PC-9 (cell line): ENCODE data around the gene METTL13. TPM values are rescaled to one million over a fixed set of nuclear protein-coding genes. Genes with fewer than 3 reads are reported as not detected.

Experiments
- BruUV-seq: library from RNA; stranded (reverse); fragments of 400-500 nt; replicated peaks from 2 replicates; lab custom pipeline; 2021; lab: Mats Ljungman, UMichigan
- CTCF ChIA-PET: fragments of 300-600 bp; sonication (Branson Sonifier 250); formaldehyde crosslinking; loops from one replicate; lab custom pipeline; 2022; ENCODE audit warnings: antibody characterized with exemption; lab: Charles Lee
- POLR2A ChIA-PET: fragments of 300-600 bp; sonication (Branson Sonifier 250); formaldehyde crosslinking; loops from one replicate; lab custom pipeline; 2022; ENCODE audit warnings: antibody characterized with exemption; ENCODE audit not compliant: unreplicated experiment; lab: Charles Lee
- DNase-seq, 2 experiments: peaks; one replicate each; pipeline versions ENCODE4 v3.0.0 to v3.0.0-alpha.2; 2015 to 2022; ENCODE audit warnings: mixed read lengths in 1 of 2
- H2AFZ ChIP-seq: fragments of 200-600 bp; sonication (generic); 2 replicates; pipeline ENCODE4 v1.8.1; 2017; ENCODE audit warnings: antibody characterized with exemption
- H3F3A ChIP-seq: fragments of 200-600 bp; sonication (generic); 2 replicates; pipeline ENCODE4 v1.8.1; 2017; ENCODE audit warnings: antibody characterized with exemption, mild to moderate bottlenecking, low read depth; ENCODE audit not compliant: insufficient read depth
- H3K27ac ChIP-seq: fragments of 200-600 bp; sonication (generic); 2 replicates; pipeline ENCODE4 v1.6.1; 2016; ENCODE audit warnings: mixed run types
- H3K27me3 ChIP-seq: fragments of 200-600 bp; sonication (generic); 2 replicates; pipeline ENCODE4 v1.6.1; 2016; ENCODE audit warnings: low read depth, mixed run types; ENCODE audit not compliant: insufficient read depth
- H3K36me3 ChIP-seq: fragments of 200-600 bp; sonication (generic); 2 replicates; pipeline ENCODE4 v1.6.1; 2016; ENCODE audit warnings: low read depth, mixed run types
- H3K4me1 ChIP-seq: fragments of 200-600 bp; sonication (generic); replicated peaks from 2 replicates; pipeline ENCODE4 v1.6.1; 2016; ENCODE audit warnings: mixed run types; ENCODE audit not compliant: insufficient read depth
- H3K4me2 ChIP-seq: fragments of 200-600 bp; sonication (generic); 2 replicates; pipeline ENCODE4 v1.6.1; 2017; ENCODE audit warnings: mixed run types
- H3K4me3 ChIP-seq: fragments of 200-600 bp; sonication (generic); 2 replicates; pipeline ENCODE4 v1.6.1; 2016; ENCODE audit warnings: mixed run types
- H3K79me2 ChIP-seq: fragments of 200-600 bp; sonication (generic); 2 replicates; pipeline ENCODE4 v1.6.1; 2017; ENCODE audit warnings: low read depth, mixed run types
- H3K9me2 ChIP-seq: fragments of 200-600 bp; sonication (generic); 2 replicates; pipeline ENCODE4 v1.8.1; 2017; ENCODE audit warnings: mild to moderate bottlenecking; ENCODE audit not compliant: insufficient read depth
- H3K9me3 ChIP-seq: fragments of 200-600 bp; sonication (generic); 2 replicates; pipeline ENCODE4 v1.8.1; 2016; ENCODE audit warnings: low read depth; ENCODE audit not compliant: insufficient read depth
- H4K20me1 ChIP-seq: fragments of 200-600 bp; sonication (generic); 2 replicates; pipeline ENCODE4 v1.8.1; 2017; ENCODE audit not compliant: insufficient read depth
- EZH2 ChIP-seq: fragments of 200-600 bp; sonication (generic); IDR thresholded peaks from 2 replicates; pipeline ENCODE4 v1.8.0; 2017; ENCODE audit warnings: antibody characterized with exemption, low read depth
- intact Hi-C: fragments of 100-400 bp; cut with micrococcal nuclease; formaldehyde crosslinking; loops from one replicate; pipeline ENCODE4 v1.10.0; 2022; ENCODE audit not compliant: unreplicated experiment
- total RNA-seq: library from RNA; stranded (reverse); gene quantifications from 2 replicates; pipeline ENCODE4 v1.2.3, GENCODE V29; 2021
- TF ChIP-seq, protein P1 (sequence below): fragments of 200-600 bp; sonication (generic); conservative IDR thresholded peaks from 2 replicates; pipeline ENCODE4 v1.6.1; 2017; ENCODE audit warnings: mixed run types, antibody characterized with exemption, mild to moderate bottlenecking, moderate library complexity

METTL13 gene
- total RNA-seq, 1 experiment from 2014 or later = 32.2 TPM

DNA sequence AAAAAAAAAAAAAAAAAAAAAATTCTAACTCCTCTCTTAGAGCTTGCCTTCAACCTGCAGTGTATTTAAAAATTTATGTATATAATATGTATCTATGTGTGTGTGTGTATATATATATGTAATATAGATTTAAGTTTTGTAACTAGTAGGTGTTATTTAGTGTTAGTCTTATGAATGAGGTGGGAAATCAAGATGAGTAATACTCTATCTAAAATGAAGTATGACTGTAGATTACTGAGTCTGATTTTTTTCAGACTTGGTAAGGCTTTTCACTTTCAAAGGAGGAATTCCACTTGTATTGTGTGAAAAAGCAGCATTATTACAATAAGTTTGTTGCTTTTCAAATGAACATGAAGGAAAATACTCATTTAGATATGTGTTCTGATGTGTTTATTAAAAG, 54.4 kb downstream of the METTL13 start:
- CTCF ChIA-PET = no interaction called here
- Histone ChIP-seq H3K9me3 (no peaks in the 10 kb centered on the region), H3K79me2 (no peaks in the 10 kb centered on the region), H3K4me3 (no peak overlapping the region), H3F3A (no peaks in the 10 kb centered on the region), H3K9me2 (no peaks in the 10 kb centered on the region), H2AFZ (no peak overlapping the region), H3K27ac (no peak overlapping the region), H3K36me3 (no peaks in the 10 kb centered on the region), H3K4me2 (no peak overlapping the region), H3K27me3 (peaks cover 3% of the 10 kb centered on the region; the same call in 1 of the 2 replicates), H3K4me1 (no peaks in the 10 kb centered on the region), H4K20me1 (no peaks in the 10 kb centered on the region)
- no peak for DNase-seq
- POLR2A ChIA-PET = no interaction called here
- TF ChIP-seq, protein P1, sequence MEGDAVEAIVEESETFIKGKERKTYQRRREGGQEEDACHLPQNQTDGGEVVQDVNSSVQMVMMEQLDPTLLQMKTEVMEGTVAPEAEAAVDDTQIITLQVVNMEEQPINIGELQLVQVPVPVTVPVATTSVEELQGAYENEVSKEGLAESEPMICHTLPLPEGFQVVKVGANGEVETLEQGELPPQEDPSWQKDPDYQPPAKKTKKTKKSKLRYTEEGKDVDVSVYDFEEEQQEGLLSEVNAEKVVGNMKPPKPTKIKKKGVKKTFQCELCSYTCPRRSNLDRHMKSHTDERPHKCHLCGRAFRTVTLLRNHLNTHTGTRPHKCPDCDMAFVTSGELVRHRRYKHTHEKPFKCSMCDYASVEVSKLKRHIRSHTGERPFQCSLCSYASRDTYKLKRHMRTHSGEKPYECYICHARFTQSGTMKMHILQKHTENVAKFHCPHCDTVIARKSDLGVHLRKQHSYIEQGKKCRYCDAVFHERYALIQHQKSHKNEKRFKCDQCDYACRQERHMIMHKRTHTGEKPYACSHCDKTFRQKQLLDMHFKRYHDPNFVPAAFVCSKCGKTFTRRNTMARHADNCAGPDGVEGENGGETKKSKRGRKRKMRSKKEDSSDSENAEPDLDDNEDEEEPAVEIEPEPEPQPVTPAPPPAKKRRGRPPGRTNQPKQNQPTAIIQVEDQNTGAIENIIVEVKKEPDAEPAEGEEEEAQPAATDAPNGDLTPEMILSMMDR = no peak
- TF ChIP-seq EZH2 = no peak
- intact Hi-C loops = no loop called here
- BruUV-seq = no TSS peak

DNA sequence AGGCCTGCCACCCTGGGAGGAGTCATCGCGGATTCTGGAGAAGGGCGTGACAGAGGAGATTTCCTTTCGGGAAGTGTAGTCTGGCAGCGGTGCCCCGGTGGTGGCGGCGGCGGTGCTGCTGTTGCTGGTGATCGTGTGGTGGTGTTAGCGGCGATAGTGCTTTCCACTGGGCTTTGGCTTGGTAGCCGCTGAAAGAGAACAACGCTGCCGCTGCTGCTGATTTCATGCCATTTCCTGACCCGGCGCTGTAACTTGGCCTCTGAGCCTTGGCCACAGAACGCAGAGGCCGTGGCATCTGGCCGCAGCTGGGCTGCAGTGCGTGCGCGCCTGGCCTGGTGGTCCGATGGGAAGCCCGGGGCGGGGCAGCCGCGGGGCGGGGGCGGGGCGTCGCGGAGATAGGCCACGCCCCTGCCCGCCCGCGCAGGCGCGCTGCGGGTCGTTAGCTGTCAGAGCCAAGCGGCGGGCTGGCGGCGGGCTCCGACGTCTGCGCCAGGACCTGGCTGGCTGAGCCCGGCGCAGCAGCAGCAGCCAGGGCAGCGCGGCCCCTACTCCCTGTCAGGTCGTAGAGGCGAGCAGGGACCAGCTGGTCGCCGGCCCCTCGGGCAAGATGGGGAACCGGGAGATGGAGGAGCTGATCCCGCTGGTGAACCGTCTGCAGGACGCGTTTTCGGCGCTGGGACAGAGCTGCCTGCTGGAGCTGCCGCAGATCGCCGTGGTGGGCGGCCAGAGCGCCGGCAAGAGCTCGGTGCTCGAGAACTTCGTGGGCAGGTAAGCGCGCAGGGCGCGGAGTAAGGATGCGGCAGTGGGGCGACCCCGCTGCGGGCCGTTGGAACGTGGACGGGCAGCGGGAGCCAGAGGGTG, 59.8 kb downstream of the METTL13 start, which contains the start of gene DNM3:
Gene DNM3, plus strand, starts transcription at position 449 of the 861 bp plus-strand sequence. Its CDS starts 159 bp downstream, at position 608.
- no peaks in the 10 kb centered on the region; the same call in 1 of the 2 replicates for H3K9me3 ChIP-seq
- no peak within 1 kb of the TSS for H3K27ac ChIP-seq
- H2AFZ ChIP-seq = peak within 1 kb of the TSS; percentile 79; the same call in 1 of the 2 replicates
- H3K36me3 ChIP-seq = no peaks in the 10 kb centered on the region
- peak within 1 kb of the TSS; percentile 55 for H3K4me3 ChIP-seq
- no peaks in the 10 kb centered on the region for H3K79me2 ChIP-seq
- H3K4me2 ChIP-seq = peak within 1 kb of the TSS; percentile 78
- no TSS peak for BruUV-seq
- ChIA-PET CTCF (interaction anchor here (0.6 kb wide), 1 partner anchor 28 kb away, joined by 4 read pairs; no protein-coding TSS in a partner anchor), POLR2A (interaction anchor here (0.6 to 0.7 kb wide), 2 partner anchors 48 to 120 kb away, joined by 3 read pairs; no protein-coding TSS in a partner anchor)
- intact Hi-C loops = no loop called here
- DNase-seq = peak in 1 of 2 experiments; percentile 86
- H3F3A ChIP-seq = no peaks in the 10 kb centered on the region
- TF ChIP-seq, protein P1 = no peak
- no peak for TF ChIP-seq EZH2
- no peaks in the 10 kb centered on the region for H3K9me2 ChIP-seq
- H3K27me3 ChIP-seq = peaks cover 5% of the 10 kb centered on the region; the same call in 1 of the 2 replicates
- H4K20me1 ChIP-seq = no peaks in the 10 kb centered on the region
- no peaks in the 10 kb centered on the region for H3K4me1 ChIP-seq

DNA sequence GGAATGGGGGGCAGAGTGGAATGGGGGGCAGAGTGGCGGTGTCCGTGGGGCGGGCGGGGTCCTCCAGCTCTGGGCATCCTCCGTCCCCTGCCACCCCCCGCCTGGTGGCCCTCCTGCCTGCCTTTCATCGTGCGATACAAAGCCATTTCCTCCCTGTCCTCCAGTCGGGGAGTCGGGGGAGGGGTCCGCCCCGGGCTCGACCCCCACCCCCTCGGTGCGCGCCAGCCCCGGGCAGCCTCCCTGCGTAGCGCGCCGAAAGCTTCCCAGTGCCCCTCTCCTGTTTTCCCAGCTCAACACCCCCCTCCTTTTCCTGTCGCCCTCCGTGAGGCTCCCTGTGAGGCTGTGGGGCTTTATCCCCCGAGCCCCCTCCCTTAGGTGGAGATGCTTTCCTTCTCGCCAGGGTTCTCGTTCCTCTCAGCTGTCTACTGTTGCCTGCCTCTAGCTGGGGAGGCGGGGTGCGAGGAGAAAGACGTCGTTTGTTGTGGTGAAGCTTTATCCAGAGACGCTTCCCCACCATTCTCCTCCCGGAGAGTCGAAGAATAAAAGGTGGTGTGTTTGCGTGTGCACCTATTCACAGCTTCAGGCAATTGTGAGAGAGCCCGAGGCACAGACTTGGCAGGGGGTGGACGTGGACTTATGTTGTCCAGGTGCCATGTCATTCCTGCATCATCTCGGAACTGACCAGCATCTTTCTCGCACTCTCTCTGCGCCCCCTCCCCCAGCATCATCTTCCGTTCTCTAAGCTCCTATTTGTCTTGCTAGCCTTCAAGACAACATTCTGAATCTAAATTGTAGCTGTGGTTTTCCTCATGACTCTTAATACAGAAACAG, 60.7 kb downstream of the METTL13 start:
- H3K36me3 ChIP-seq = no peaks in the 10 kb centered on the region
- H3K4me1 ChIP-seq = no peaks in the 10 kb centered on the region
- no peaks in the 10 kb centered on the region for H3F3A ChIP-seq
- no peaks in the 10 kb centered on the region for H4K20me1 ChIP-seq
- no peak overlapping the region; the same call in 1 of the 2 replicates for H2AFZ ChIP-seq
- peak overlapping the region; percentile 55; the same call in 1 of the 2 replicates for H3K4me3 ChIP-seq
- ChIA-PET POLR2A (interaction anchor here (0.7 kb wide), 1 partner anchor 119 kb away, joined by 3 read pairs; no protein-coding TSS in a partner anchor), CTCF (interaction anchor here (0.6 to 0.7 kb wide), 2 partner anchors 27 to 40 kb away, joined by 3 to 4 read pairs; no protein-coding TSS in a partner anchor)
- no TSS peak for BruUV-seq
- no peaks in the 10 kb centered on the region for H3K79me2 ChIP-seq
- intact Hi-C loops = no loop called here
- H3K9me2 ChIP-seq = no peaks in the 10 kb centered on the region
- peaks cover 5% of the 10 kb centered on the region; the same call in 1 of the 2 replicates for H3K27me3 ChIP-seq
- DNase-seq = no peak
- no peak overlapping the region for H3K27ac ChIP-seq
- no peak for TF ChIP-seq EZH2
- TF ChIP-seq, protein P1 = no peak
- no peaks in the 10 kb centered on the region; the same call in 1 of the 2 replicates for H3K9me3 ChIP-seq
- peak overlapping the region; percentile 78 for H3K4me2 ChIP-seq
